ENCODE measurements around the gene IQSEC1. TPM values are rescaled to one million over a fixed set of nuclear protein-coding genes. Genes with fewer than 3 reads are reported as not detected.
A peak's percentile ranks its signal among the peaks of the same experiment; 100 is the strongest.
"Not testable (repeated sequence)": the region's sequence is repeated elsewhere in the genome, so short reads cannot be mapped to it uniquely, and the experiment has no call there.

The IQSEC1 gene
- total RNA-seq, 2 donors from 2014 or later = 31.2 to 53.5 TPM

- H3K27me3 Mint-ChIP-seq (ENCODE audit: low read depth) = peaks cover 43% of the 10 kb centered on the region
- ATAC-seq (replicated peaks in 1 of 2) (no peak), DNase-seq (no peak)
- peaks cover 10% of the 10 kb centered on the region for H3K4me1 Mint-ChIP-seq (ENCODE audit: low read depth)
- H3K4me3 Mint-ChIP-seq = no peak overlapping the region
- no peaks in the 10 kb centered on the region for H3K9me3 Mint-ChIP-seq
- H3K27ac Mint-ChIP-seq = no peak overlapping the region
- no peaks in the 10 kb centered on the region for H3K36me3 Mint-ChIP-seq (ENCODE audit: insufficient read depth in 2 of 2)
Measured at GRCh38 chr3:12871404-12871983, 201.7 kb downstream of the IQSEC1 start.

DNA sequence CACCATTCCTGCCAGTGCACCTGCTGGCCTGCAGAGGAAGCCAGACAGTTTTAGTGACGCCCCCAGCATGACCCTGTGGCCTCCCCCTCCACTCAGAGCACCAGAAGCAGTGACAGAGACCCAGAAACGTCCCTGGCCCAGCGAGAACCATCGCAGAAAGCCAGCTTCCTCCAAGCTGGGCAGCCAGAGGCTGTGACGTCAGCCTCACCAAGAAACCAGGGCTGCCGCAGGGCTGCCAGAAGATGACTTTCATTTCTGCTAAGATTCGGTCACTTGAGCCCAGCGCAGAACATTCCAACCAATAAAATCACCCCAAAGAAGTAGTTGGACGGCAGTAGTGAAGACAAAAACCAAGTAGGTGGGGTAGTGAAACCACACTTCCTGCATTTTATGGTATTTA is 202.3 kb downstream of the IQSEC1 start:
- H3K27ac Mint-ChIP-seq = no peak overlapping the region
- DNase-seq (peak; percentile 12 to 29), ATAC-seq (replicated peaks in 1 of 2) (peak in 1 of 2 donors; percentile 47)
- peaks cover 43% of the 10 kb centered on the region for H3K27me3 Mint-ChIP-seq (ENCODE audit: low read depth)
- H3K4me1 Mint-ChIP-seq (ENCODE audit: low read depth) = peaks cover 10% of the 10 kb centered on the region
- H3K4me3 Mint-ChIP-seq = peak overlapping the region in 1 of 2 donors; percentile 36
- H3K36me3 Mint-ChIP-seq (ENCODE audit: insufficient read depth in 2 of 2) = no peaks in the 10 kb centered on the region
- H3K9me3 Mint-ChIP-seq = no peaks in the 10 kb centered on the region

- Mint-ChIP-seq H3K27me3 (ENCODE audit: low read depth) (peaks cover 29% of the 10 kb centered on the region), H3K4me1 (ENCODE audit: low read depth) (peaks cover 10% of the 10 kb centered on the region), H3K36me3 (ENCODE audit: insufficient read depth in 2 of 2) (peaks cover 2% of the 10 kb centered on the region in 2 donors), H3K9me3 (peaks cover 0 to 2% of the 10 kb centered on the region in 2 donors), H3K27ac (no peak overlapping the region), H3K4me3 (peak overlapping the region; percentile 86 to 93)
- ATAC-seq (replicated peaks in 1 of 2) = peak; percentile 63 to 65
- peak; percentile 53 to 58 for DNase-seq
Measured at GRCh38 chr3:12869035-12869621, 204.1 kb downstream of the IQSEC1 start.

DNA sequence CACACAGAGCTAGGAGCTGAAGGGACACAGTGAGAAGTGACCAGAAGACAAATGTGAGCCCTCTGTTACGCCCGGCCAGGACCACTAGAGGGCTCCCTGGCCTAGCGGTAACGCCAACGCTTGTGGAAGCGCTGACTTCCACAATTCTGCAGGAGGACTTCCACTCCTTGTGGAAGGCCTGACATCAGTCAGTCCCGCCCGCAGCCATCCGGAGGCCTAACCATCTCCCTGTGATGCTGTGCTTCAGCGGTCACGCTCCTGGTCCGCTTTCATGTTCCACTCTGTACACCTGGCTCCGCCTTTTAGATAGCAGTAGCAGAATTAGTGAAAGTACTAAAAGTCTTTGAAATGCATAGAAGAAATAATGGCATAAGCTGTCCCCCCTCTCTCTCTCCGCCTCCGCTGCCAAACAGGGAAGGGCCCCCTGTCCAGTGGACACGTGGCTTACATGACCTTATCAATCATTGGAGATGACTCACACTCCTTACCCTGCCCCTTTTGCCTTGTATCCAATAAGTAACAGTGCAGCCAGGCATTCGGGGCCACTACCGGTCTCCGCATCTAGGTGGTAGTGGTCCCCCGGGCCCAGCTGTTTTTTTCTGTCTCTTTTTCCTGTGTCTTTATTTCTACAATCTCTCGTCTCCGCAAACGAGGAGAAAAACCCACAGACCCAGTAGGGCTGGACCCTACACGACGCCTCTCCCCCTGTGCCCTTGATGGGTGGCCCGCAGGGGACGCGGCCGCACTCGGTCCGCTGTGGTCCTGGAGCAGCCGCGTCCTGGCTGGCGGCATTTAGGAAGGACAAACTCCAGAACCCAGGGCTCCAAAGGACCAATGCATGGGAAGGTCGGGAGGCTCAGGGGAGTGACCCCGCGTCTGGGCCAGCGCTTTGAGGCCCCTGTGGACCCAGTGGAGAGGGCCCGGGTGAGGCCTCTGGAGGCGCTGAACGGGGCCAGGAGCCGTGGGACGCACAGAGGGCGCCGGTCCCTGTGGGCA is 204.9 kb downstream of the IQSEC1 start:
- Mint-ChIP-seq H3K4me1 (ENCODE audit: low read depth) (peaks cover 10% of the 10 kb centered on the region), H3K4me3 (peak overlapping the region; percentile 86 to 93), H3K36me3 (ENCODE audit: insufficient read depth in 2 of 2) (peaks cover 2% of the 10 kb centered on the region in 2 donors), H3K9me3 (peaks cover 0 to 2% of the 10 kb centered on the region in 2 donors), H3K27ac (no peak overlapping the region), H3K27me3 (ENCODE audit: low read depth) (peaks cover 29% of the 10 kb centered on the region)
- peak; percentile 68 to 76 for ATAC-seq (replicated peaks in 1 of 2)
- peak; percentile 64 to 67 for DNase-seq

DNA sequence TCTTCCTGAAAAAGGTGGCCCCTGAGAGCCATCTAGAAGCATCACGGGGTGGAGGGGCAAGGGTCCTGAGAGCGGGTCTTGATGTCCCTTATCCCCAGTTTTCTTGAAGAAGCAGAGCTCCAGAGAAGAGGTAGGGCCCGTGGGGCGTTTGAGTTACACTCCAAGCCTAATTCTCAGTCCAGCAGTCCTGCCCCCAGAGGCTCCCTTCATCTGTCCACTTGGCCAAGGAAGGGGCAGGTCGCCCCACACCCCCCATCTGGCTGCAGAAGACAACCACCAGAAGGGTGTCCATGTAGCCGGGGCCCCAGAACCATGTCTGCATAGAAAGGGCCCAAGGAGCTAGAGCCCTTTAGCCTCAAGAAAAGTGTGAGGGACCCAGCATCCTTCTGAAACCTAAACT is 206.4 kb downstream of the IQSEC1 start:
- H3K36me3 Mint-ChIP-seq (ENCODE audit: insufficient read depth in 2 of 2) = peaks cover 2% of the 10 kb centered on the region in 2 donors
- H3K9me3 Mint-ChIP-seq = peaks cover 0 to 2% of the 10 kb centered on the region in 2 donors
- H3K4me3 Mint-ChIP-seq = no peak overlapping the region
- DNase-seq (no peak), ATAC-seq (replicated peaks in 1 of 2) (no peak)
- peaks cover 10% of the 10 kb centered on the region for H3K4me1 Mint-ChIP-seq (ENCODE audit: low read depth)
- no peak overlapping the region for H3K27ac Mint-ChIP-seq
- peaks cover 29% of the 10 kb centered on the region for H3K27me3 Mint-ChIP-seq (ENCODE audit: low read depth)

DNA sequence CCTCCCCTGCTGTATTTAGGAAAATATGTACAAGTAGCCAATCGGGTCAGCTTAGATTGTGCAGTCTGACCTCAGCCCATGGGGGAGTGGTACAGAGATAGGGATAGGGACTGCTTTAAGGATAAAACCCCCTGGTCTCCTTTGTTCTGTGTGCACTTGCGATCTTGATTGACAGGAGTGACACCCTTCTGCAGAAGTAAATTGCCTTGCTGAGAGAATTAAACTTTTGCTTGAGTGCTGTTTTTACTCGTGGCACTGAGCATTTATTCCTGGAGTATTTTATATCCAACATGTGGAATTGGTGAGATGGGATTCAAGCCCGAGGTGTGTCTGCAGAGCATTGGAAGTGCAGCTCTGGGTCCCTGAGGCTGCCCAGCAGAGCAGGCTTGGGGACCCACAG is 208.0 kb downstream of the IQSEC1 start:
- H3K27ac Mint-ChIP-seq = no peak overlapping the region

DNA sequence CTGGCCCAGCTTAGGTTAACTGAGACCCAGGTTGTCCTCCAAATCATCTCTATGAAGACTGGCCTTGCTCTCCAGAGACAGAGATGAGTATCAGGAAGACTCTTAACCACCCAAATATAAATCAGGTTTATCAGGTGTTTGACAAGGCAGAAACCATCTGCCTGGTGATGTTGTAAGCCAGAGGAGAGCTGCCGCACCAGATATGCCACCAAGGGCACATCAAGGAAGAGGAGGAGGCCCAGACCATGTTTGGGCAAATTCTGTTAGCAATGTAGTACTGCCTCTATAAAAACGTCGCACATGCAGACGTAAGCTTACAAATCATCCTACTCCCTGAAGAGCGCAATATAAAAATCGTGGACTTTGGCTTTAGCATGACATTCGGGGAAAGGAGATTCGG is 210.8 kb downstream of the IQSEC1 start:
- peaks cover 0 to 2% of the 10 kb centered on the region in 2 donors for H3K9me3 Mint-ChIP-seq

More for the DNA sequence above, 208.0 kb downstream of the IQSEC1 start:
- Mint-ChIP-seq H3K27me3 (ENCODE audit: low read depth) (peaks cover 18% of the 10 kb centered on the region), H3K4me3 (no peak overlapping the region), H3K4me1 (ENCODE audit: low read depth) (peaks cover 10% of the 10 kb centered on the region), H3K36me3 (ENCODE audit: insufficient read depth in 2 of 2) (peaks cover 2% of the 10 kb centered on the region in 2 donors), H3K9me3 (peaks cover 0 to 2% of the 10 kb centered on the region in 2 donors)
- DNase-seq (no peak), ATAC-seq (replicated peaks in 1 of 2) (no peak)

DNA sequence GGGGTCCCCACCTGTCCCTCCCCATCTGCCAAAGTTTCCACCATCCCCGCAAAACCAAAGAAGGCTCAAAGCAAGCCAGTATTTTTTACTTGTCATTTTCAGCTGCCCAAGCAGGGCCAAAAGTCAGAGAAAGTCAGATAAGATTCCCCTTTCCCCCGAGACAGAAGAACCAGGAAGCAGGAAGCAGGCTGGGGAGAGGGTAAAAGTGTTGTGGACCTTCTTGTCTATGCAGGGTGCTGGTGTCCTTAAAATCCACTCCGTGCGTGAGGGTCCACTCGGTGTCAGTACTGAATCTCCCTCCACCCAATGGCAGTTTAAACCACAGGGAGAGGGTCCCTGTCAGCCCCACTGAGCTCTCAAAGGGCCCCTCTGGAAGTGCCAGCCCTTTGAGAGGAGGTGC is 211.6 kb downstream of the IQSEC1 start:
- Mint-ChIP-seq H3K9me3 (peaks cover 0 to 2% of the 10 kb centered on the region in 2 donors), H3K4me1 (ENCODE audit: low read depth) (no peaks in the 10 kb centered on the region), H3K27ac (no peak overlapping the region), H3K27me3 (ENCODE audit: low read depth) (no peaks in the 10 kb centered on the region), H3K4me3 (no peak overlapping the region), H3K36me3 (ENCODE audit: insufficient read depth in 2 of 2) (peaks cover 2% of the 10 kb centered on the region in 2 donors)
- ATAC-seq (replicated peaks in 1 of 2) (no peak), DNase-seq (no peak)

More for the DNA sequence above, 210.8 kb downstream of the IQSEC1 start:
- ATAC-seq (replicated peaks in 1 of 2) = no peak
- no peak overlapping the region for H3K27ac Mint-ChIP-seq
- no peak for DNase-seq
- no peaks in the 10 kb centered on the region for H3K4me1 Mint-ChIP-seq (ENCODE audit: low read depth)
- H3K27me3 Mint-ChIP-seq (ENCODE audit: low read depth) = no peaks in the 10 kb centered on the region
- H3K4me3 Mint-ChIP-seq = no peak overlapping the region
- H3K36me3 Mint-ChIP-seq (ENCODE audit: insufficient read depth in 2 of 2) = peaks cover 2% of the 10 kb centered on the region in 2 donors

- no peaks in the 10 kb centered on the region for H3K36me3 Mint-ChIP-seq (ENCODE audit: insufficient read depth in 2 of 2)
- no peak overlapping the region for H3K4me3 Mint-ChIP-seq
- H3K9me3 Mint-ChIP-seq = no peaks in the 10 kb centered on the region
- H3K4me1 Mint-ChIP-seq (ENCODE audit: low read depth) = no peaks in the 10 kb centered on the region
- no peaks in the 10 kb centered on the region for H3K27me3 Mint-ChIP-seq (ENCODE audit: low read depth)
- ATAC-seq (replicated peaks in 1 of 2) = no peak
- no peak for DNase-seq
- no peak overlapping the region for H3K27ac Mint-ChIP-seq
Measured at GRCh38 chr3:12859840-12860239, 213.4 kb downstream of the IQSEC1 start.

- no peaks in the 10 kb centered on the region for H3K36me3 Mint-ChIP-seq (ENCODE audit: insufficient read depth in 2 of 2)
- H3K9me3 Mint-ChIP-seq = no peaks in the 10 kb centered on the region
- no peaks in the 10 kb centered on the region for H3K4me1 Mint-ChIP-seq (ENCODE audit: low read depth)
- peaks cover 10% of the 10 kb centered on the region for H3K27me3 Mint-ChIP-seq (ENCODE audit: low read depth)
- DNase-seq = no peak
- no peak overlapping the region for H3K4me3 Mint-ChIP-seq
- H3K27ac Mint-ChIP-seq = no peak overlapping the region
- no peak for ATAC-seq (replicated peaks in 1 of 2)
Measured at GRCh38 chr3:12856626-12857025, 216.6 kb downstream of the IQSEC1 start.

DNA sequence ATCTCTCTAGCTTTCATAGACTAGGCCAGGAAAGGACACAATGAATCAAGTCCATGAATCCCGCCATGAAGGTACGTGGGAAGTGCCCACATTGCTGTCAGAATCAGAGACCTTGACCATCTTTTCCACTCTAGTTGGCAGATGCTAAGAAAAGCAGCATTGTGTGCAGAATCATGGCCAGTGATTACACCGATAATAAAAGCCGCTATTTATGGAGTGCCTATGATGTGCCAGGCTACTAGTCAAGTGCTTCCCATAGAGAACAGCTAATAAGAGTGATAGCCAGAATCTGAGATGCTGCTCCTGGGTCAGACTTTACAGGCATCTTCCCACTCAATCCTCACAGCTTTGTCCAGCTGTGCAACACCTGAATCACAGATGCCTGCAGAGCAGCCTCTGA is 218.7 kb downstream of the IQSEC1 start:
- H3K4me1 Mint-ChIP-seq (ENCODE audit: low read depth) = no peaks in the 10 kb centered on the region
- H3K4me3 Mint-ChIP-seq = no peak overlapping the region
- ATAC-seq (replicated peaks in 1 of 2) (no peak), DNase-seq (no peak)
- H3K36me3 Mint-ChIP-seq (ENCODE audit: insufficient read depth in 2 of 2) = no peaks in the 10 kb centered on the region
- H3K9me3 Mint-ChIP-seq = no peaks in the 10 kb centered on the region
- peaks cover 16% of the 10 kb centered on the region for H3K27me3 Mint-ChIP-seq (ENCODE audit: low read depth)
- no peak overlapping the region for H3K27ac Mint-ChIP-seq

DNA sequence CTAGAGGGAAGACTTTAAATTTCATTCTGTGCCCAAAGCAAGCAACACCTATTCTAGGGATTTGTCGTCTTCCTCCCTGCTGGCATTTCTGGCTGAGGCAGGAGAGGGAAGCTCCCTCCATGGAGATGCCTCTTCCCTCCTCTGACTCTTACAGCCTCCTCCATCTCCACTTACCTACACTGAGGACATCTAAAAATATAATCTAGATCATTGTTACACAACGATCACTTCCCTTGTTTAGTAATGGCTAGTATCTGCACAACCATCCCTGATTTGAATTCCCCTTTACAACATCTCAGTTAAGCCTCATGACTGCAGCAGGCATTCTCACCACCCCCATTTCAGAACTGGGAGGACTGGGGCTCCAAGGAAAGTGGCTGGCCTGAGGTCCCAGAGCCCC is 219.4 kb downstream of the IQSEC1 start:
- not testable (repeated sequence) for H3K4me1 Mint-ChIP-seq (ENCODE audit: low read depth); ATAC-seq (replicated peaks in 1 of 2); H3K9me3 Mint-ChIP-seq; H3K4me3 Mint-ChIP-seq; DNase-seq; H3K36me3 Mint-ChIP-seq (ENCODE audit: insufficient read depth in 2 of 2); H3K27ac Mint-ChIP-seq
- peaks cover 16% of the 10 kb centered on the region for H3K27me3 Mint-ChIP-seq (ENCODE audit: low read depth)

GRCh38 chr3:12852201-12852600 is 221.0 kb downstream of the IQSEC1 start:
- ATAC-seq (replicated peaks in 1 of 2) (no peak), DNase-seq (no peak)
- H3K9me3 Mint-ChIP-seq = no peaks in the 10 kb centered on the region
- no peak overlapping the region for H3K27ac Mint-ChIP-seq
- peaks cover 16% of the 10 kb centered on the region for H3K27me3 Mint-ChIP-seq (ENCODE audit: low read depth)
- H3K36me3 Mint-ChIP-seq (ENCODE audit: insufficient read depth in 2 of 2) = no peaks in the 10 kb centered on the region
- no peak overlapping the region for H3K4me3 Mint-ChIP-seq
- H3K4me1 Mint-ChIP-seq (ENCODE audit: low read depth) = no peaks in the 10 kb centered on the region

All from activated T-cell treated with anti-CD3 and anti-CD28 coated beads, Interleukin-2, amount 50 U/mL, for 72 hours (primary cell).